GM12891 (cell line): ENCODE results near the gene PRSS23.
"Not testable (repeated sequence)": the region's sequence is repeated elsewhere in the genome, so short reads cannot be mapped to it uniquely, and the experiment has no call there.

ENCODE experiments used
- PAX5 ChIP-seq: IDR thresholded peaks from 2 replicates; pipeline ENCODE4 v1.6.1; 2011; ENCODE audit warnings: low read length, moderate library complexity, mild to moderate bottlenecking; ENCODE audit not compliant: insufficient read depth, severe bottlenecking
- POLR2A ChIP-seq: IDR thresholded peaks from 2 replicates; pipeline ENCODE4 v1.6.1; 2011; ENCODE audit warnings: low read depth, low read length, control low read depth
- POLR2AphosphoS5 ChIP-seq: IDR thresholded peaks from 2 replicates; pipeline ENCODE4 v1.6.1; 2011; ENCODE audit warnings: low read depth, low read length, control low read depth
- POU2F2 ChIP-seq: IDR thresholded peaks from 2 replicates; pipeline ENCODE4 v1.6.1; 2011; ENCODE audit warnings: low read depth, mild to moderate bottlenecking, control low read depth, low read length, moderate library complexity
- SPI1 ChIP-seq: IDR thresholded peaks from 2 replicates; pipeline ENCODE4 v1.6.1; 2011; ENCODE audit warnings: low read depth, low read length, control low read depth
- TAF1 ChIP-seq: IDR thresholded peaks from 2 replicates; pipeline ENCODE4 v1.6.1; 2011; ENCODE audit warnings: low read depth, low read length, control low read depth

DNA sequence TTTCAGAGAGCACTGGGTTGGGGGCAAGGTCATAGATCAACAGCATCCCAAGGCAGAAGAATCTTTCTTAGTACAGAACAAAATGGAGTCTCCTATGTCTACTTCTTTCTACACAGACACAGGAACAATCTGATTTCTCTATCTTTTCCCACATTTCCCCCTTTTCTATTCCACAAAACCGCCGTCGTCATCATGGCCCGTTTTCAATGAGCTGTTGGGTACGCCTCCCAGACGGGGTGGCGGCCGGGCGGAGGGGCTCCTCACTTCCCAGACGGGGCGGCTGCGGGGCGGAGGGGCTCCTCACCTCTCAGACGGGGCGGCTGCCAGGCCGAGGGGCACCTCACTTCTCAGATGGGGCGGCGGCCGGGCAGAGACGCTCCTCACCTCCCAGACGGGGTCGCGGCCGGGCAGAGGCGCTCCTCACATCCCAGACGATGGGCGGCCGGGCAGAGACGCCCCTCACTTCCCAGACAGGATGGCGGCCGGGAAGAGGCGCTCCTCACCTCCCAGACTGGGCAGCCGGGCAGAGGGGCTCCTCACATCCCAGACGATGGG lies 29.8 kb upstream of the PRSS23 start:
- TF ChIP-seq POLR2AphosphoS5, POLR2A, TAF1, SPI1, POU2F2, PAX5: not testable (repeated sequence)
